ENCODE measurements around the gene CADM2. TPM values are rescaled to one million over a fixed set of nuclear protein-coding genes. Genes with fewer than 3 reads are reported as not detected.

CADM2 gene
- total and polyA plus RNA-seq, 4 donors = 1.3 to 1.8 TPM; not detected in 2

DNA sequence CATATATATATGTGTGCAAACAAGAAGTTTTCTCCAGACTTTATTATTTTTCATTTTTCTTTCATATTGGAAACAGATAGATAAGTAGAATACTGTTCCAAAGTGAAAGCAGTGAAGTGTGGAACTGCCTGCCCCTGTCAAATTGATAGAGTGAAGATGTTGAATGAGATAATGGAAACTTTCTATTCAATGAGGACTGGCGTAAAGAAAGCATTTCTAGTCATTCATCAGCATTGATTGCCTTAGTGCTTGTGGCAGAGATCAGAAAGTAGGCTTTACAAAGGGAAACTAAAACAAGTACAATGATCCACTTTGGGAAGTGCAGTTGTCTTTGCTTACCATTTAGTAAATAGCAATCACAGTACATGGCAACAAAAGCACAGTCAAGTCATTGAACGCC is 300.0 kb downstream of the CADM2 start:
- Histone ChIP-seq H3K9me3 (ENCODE audit: control insufficient read depth, low read length) (no peaks in the 10 kb centered on the region), H3K4me1 (ENCODE audit: control insufficient read depth in 1 of 2, insufficient read depth in 2 of 2, low read length in 2 of 2) (no peaks in the 10 kb centered on the region), H3K36me3 (ENCODE audit: control insufficient read depth in 1 of 2, insufficient read depth in 2 of 2, low read length in 1 of 2) (no peaks in the 10 kb centered on the region), H3K27ac (ENCODE audit: low read depth in 1 of 2, low read length in 2 of 2) (no peak overlapping the region), H3K27me3 (ENCODE audit: control insufficient read depth in 1 of 2, insufficient read depth in 2 of 2, low read length in 1 of 2) (no peaks in the 10 kb centered on the region), H3K4me3 (ENCODE audit: low read length in 2 of 2) (no peak overlapping the region)
- no peak for ATAC-seq (ENCODE audit: low FRiP score)
- 63 to 65% methylated on average over 2 of the region's 2 CpGs for WGBS, 2 donors
- no peak for DNase-seq
- intact Hi-C loops (cut with DNase I) = no loop called here

DNA sequence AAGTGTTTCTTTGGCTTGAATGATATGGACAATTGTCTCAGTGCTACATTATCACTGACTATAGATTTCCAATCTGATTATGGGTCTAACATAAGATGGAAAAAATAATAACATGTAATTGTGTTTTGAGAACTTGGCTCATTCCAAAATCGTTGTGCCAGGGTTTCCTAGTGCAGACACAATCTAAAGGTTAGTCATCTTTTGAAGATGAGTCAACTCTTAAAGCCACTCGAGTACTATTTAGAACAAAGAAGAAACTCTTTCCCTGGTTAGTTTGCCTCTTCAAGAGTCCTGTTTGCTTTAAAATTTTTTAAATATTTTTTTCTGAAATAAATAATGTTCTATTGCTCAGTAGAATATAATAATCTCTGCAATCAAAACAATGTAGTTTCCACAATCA is 301.0 kb downstream of the CADM2 start:
- Histone ChIP-seq H3K9me3 (ENCODE audit: control insufficient read depth, low read length) (no peaks in the 10 kb centered on the region), H3K4me1 (ENCODE audit: control insufficient read depth in 1 of 2, insufficient read depth in 2 of 2, low read length in 2 of 2) (no peaks in the 10 kb centered on the region), H3K36me3 (ENCODE audit: control insufficient read depth in 1 of 2, insufficient read depth in 2 of 2, low read length in 1 of 2) (no peaks in the 10 kb centered on the region), H3K27ac (ENCODE audit: low read depth in 1 of 2, low read length in 2 of 2) (no peak overlapping the region), H3K4me3 (ENCODE audit: low read length in 2 of 2) (no peak overlapping the region), H3K27me3 (ENCODE audit: control insufficient read depth in 1 of 2, insufficient read depth in 2 of 2, low read length in 1 of 2) (no peaks in the 10 kb centered on the region)
- DNase-seq = no peak
- intact Hi-C loops (cut with DNase I) = no loop called here
- ATAC-seq (ENCODE audit: low FRiP score) = no peak
- 62 to 66% methylated on average over 2 of the region's 2 CpGs for WGBS, 2 donors

DNA sequence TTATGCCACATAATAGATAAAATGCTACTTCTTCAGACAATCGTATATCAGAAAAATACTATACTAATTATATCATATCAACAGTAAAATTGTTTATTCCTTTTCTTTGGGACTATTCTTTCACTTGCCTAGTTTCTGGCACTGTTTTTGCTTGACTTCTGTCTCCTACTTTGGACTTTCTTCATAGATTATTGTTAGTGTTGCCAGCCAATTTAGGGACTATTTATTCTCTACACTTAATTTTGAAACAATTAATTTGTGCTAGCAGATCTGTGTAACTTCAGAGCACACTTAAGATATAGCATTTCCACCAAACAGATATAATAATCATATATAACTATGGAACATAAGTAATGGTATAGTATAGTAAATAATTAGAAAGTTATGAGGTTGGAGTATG is 305.6 kb downstream of the CADM2 start:
- H3K4me3 ChIP-seq (ENCODE audit: low read length in 2 of 2) = no peak overlapping the region
- H3K4me1 ChIP-seq (ENCODE audit: control insufficient read depth in 1 of 2, insufficient read depth in 2 of 2, low read length in 2 of 2) = no peaks in the 10 kb centered on the region
- no peaks in the 10 kb centered on the region for H3K36me3 ChIP-seq (ENCODE audit: control insufficient read depth in 1 of 2, insufficient read depth in 2 of 2, low read length in 1 of 2)
- no peaks in the 10 kb centered on the region for H3K27me3 ChIP-seq (ENCODE audit: control insufficient read depth in 1 of 2, insufficient read depth in 2 of 2, low read length in 1 of 2)
- H3K27ac ChIP-seq (ENCODE audit: low read depth in 1 of 2, low read length in 2 of 2) = no peak overlapping the region
- no peaks in the 10 kb centered on the region for H3K9me3 ChIP-seq (ENCODE audit: control insufficient read depth, low read length)
- no peak for ATAC-seq (ENCODE audit: low FRiP score)
- WGBS, 2 donors = 72 to 84% methylated on average over 1 of the region's 1 CpG
- DNase-seq = no peak
- intact Hi-C loops (cut with DNase I) = no loop called here

DNA sequence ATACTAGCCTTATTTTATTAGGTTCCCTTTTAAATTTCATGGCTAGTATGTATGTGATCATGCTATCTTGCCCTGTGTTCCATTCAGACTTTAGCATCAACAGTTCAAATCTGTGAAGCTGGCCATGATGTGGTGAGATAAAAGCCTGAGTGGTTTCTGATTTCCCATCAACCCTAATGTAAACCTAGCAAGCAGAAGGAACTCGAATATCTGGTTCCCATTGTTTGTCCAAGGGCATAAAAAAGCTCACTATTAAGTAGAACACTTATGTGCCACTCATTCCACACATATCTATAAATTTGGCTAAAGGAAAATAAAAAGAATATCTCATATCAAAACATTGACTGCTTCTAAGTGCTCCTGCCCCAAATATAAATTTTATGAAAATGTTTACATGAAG is 311.7 kb downstream of the CADM2 start:
- no peaks in the 10 kb centered on the region for H3K27me3 ChIP-seq (ENCODE audit: control insufficient read depth in 1 of 2, insufficient read depth in 2 of 2, low read length in 1 of 2)
- H3K4me1 ChIP-seq (ENCODE audit: control insufficient read depth in 1 of 2, insufficient read depth in 2 of 2, low read length in 2 of 2) = no peaks in the 10 kb centered on the region
- no peaks in the 10 kb centered on the region for H3K9me3 ChIP-seq (ENCODE audit: control insufficient read depth, low read length)
- H3K36me3 ChIP-seq (ENCODE audit: control insufficient read depth in 1 of 2, insufficient read depth in 2 of 2, low read length in 1 of 2) = no peaks in the 10 kb centered on the region
- DNase-seq = no peak
- no peak overlapping the region for H3K4me3 ChIP-seq (ENCODE audit: low read length in 2 of 2)
- intact Hi-C loops (cut with DNase I) = no loop called here
- ATAC-seq (ENCODE audit: low FRiP score) = no peak
- WGBS, 2 donors = 0 to 2% methylated on average over 1 of the region's 1 CpG
- H3K27ac ChIP-seq (ENCODE audit: low read depth in 1 of 2, low read length in 2 of 2) = no peak overlapping the region

DNA sequence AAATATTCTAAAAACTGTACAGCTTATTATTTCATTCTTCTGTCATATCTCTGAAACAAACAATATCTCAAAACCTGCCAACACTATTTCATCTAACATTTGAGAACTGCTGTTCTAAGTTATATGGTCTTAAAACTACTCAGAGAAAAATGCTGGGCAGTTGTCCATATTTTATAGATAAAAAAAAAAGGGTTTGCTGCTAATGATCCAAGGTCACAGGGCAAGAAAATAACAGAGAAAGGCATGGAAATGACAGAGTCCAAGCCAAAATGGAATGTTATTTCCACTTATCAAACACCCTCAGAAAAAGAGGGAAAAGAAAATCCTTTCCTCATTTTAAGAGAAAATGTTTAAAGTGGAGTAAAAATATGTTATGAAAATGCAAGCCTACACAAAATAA is 313.1 kb downstream of the CADM2 start:
- ATAC-seq (ENCODE audit: low FRiP score) (no peak), DNase-seq (no peak)
- Histone ChIP-seq H3K27ac (ENCODE audit: low read depth in 1 of 2, low read length in 2 of 2) (no peak overlapping the region), H3K4me1 (ENCODE audit: control insufficient read depth in 1 of 2, insufficient read depth in 2 of 2, low read length in 2 of 2) (no peaks in the 10 kb centered on the region), H3K4me3 (ENCODE audit: low read length in 2 of 2) (no peak overlapping the region), H3K9me3 (ENCODE audit: control insufficient read depth, low read length) (no peaks in the 10 kb centered on the region), H3K36me3 (ENCODE audit: control insufficient read depth in 1 of 2, insufficient read depth in 2 of 2, low read length in 1 of 2) (no peaks in the 10 kb centered on the region), H3K27me3 (ENCODE audit: control insufficient read depth in 1 of 2, insufficient read depth in 2 of 2, low read length in 1 of 2) (no peaks in the 10 kb centered on the region)
- intact Hi-C loops (cut with DNase I) = no loop called here

DNA sequence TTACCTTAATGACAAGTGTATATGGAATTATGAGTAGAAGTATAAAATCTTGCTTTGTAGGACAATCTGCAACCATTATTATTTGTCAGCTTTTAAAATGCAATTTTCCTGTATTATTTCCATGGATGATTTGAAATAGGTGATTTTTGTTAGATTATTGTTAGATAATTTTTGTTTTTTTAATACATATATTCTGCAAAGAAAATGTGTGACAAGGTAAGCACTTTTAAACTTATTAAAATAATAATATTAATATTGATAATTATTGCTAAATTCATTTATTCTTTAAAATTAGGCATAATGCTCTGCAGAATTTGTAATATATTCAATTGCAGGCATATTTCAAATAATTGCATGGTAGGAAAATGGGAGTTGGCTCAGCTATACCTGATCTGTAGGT is 329.5 kb downstream of the CADM2 start:
- no peak overlapping the region for H3K27ac ChIP-seq (ENCODE audit: low read depth in 1 of 2, low read length in 2 of 2)
- no peaks in the 10 kb centered on the region for H3K36me3 ChIP-seq (ENCODE audit: control insufficient read depth in 1 of 2, insufficient read depth in 2 of 2, low read length in 1 of 2)
- H3K4me1 ChIP-seq (ENCODE audit: control insufficient read depth in 1 of 2, insufficient read depth in 2 of 2, low read length in 2 of 2) = no peaks in the 10 kb centered on the region
- intact Hi-C loops (cut with DNase I) = no loop called here
- no peaks in the 10 kb centered on the region for H3K27me3 ChIP-seq (ENCODE audit: control insufficient read depth in 1 of 2, insufficient read depth in 2 of 2, low read length in 1 of 2)
- H3K9me3 ChIP-seq (ENCODE audit: control insufficient read depth, low read length) = no peaks in the 10 kb centered on the region
- no peak for ATAC-seq (ENCODE audit: low FRiP score)
- no peak for DNase-seq
- no peak overlapping the region for H3K4me3 ChIP-seq (ENCODE audit: low read length in 2 of 2)

DNA sequence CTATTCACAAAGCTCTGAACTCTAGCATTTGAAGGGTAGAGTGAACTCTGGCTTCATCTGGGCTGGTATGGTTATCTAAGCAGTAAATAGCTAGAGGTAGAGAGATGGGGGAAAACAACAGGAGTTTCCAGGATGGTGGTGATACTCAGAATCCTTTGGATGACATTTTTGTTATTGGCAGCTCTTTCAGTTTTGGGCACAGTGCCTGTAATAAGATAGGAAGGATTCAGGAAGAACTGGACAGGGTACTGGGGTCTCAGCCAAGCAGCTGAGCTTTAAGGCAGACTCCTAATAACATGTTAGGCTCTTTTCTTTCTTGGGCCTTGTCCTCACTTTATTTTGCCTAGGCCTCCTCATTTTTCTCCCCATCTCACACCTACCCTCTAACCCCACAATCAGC is 338.5 kb downstream of the CADM2 start:
- Histone ChIP-seq H3K4me1 (ENCODE audit: control insufficient read depth in 1 of 2, insufficient read depth in 2 of 2, low read length in 2 of 2) (no peaks in the 10 kb centered on the region), H3K27ac (ENCODE audit: low read depth in 1 of 2, low read length in 2 of 2) (no peak overlapping the region), H3K36me3 (ENCODE audit: control insufficient read depth in 1 of 2, insufficient read depth in 2 of 2, low read length in 1 of 2) (no peaks in the 10 kb centered on the region), H3K9me3 (ENCODE audit: control insufficient read depth, low read length) (no peaks in the 10 kb centered on the region), H3K4me3 (ENCODE audit: low read length in 2 of 2) (no peak overlapping the region), H3K27me3 (ENCODE audit: control insufficient read depth in 1 of 2, insufficient read depth in 2 of 2, low read length in 1 of 2) (no peaks in the 10 kb centered on the region)
- no peak for DNase-seq
- ATAC-seq (ENCODE audit: low FRiP score) = no peak
- intact Hi-C loops (cut with DNase I) = no loop called here

DNA sequence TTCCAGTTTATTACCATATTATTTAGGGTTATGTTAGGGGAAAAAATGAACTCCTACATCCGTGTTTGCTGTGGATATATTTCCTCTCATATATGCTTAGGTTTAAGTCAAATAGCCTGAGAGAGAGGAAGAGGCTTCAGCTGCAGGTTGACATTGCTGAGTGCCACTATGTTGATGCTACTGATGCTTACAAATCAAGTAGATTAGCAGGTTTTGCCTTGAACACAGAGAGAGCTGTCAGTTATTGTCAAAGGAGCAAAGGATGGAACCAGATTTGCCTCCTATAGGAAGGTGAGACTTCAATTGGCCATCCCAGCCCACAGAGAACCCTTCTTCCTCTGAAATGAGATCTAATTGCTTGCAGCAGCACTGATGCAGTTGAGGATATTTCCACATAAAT is 339.2 kb downstream of the CADM2 start:
- Histone ChIP-seq H3K4me1 (ENCODE audit: control insufficient read depth in 1 of 2, insufficient read depth in 2 of 2, low read length in 2 of 2) (no peaks in the 10 kb centered on the region), H3K9me3 (ENCODE audit: control insufficient read depth, low read length) (no peaks in the 10 kb centered on the region), H3K36me3 (ENCODE audit: control insufficient read depth in 1 of 2, insufficient read depth in 2 of 2, low read length in 1 of 2) (no peaks in the 10 kb centered on the region), H3K27me3 (ENCODE audit: control insufficient read depth in 1 of 2, insufficient read depth in 2 of 2, low read length in 1 of 2) (no peaks in the 10 kb centered on the region), H3K4me3 (ENCODE audit: low read length in 2 of 2) (no peak overlapping the region), H3K27ac (ENCODE audit: low read depth in 1 of 2, low read length in 2 of 2) (no peak overlapping the region)
- intact Hi-C loops (cut with DNase I) = no loop called here
- DNase-seq (no peak), ATAC-seq (ENCODE audit: low FRiP score) (no peak)
- WGBS, 2 donors = 74% methylated on average over 1 of the region's 1 CpG

DNA sequence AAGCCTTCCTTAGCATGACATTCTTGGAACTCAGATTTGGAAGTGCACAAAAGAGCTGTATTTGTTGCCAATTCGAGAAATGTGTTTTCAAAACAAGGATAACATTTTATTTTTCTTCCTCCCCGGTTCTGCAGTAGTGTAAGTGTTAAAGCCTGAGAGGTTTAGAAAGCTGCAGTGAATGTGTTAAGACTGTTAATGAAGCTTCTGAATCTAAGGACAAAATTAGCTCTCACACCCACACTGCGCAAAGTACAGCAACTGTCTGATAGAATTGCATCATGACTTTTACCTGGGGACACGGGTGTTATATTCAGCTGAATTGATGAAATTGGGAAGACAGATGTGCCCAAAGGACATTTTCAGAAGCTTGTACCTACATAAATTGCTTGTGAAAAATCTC is 344.4 kb downstream of the CADM2 start:
- Histone ChIP-seq H3K9me3 (ENCODE audit: control insufficient read depth, low read length) (no peaks in the 10 kb centered on the region), H3K27me3 (ENCODE audit: control insufficient read depth in 1 of 2, insufficient read depth in 2 of 2, low read length in 1 of 2) (no peaks in the 10 kb centered on the region), H3K27ac (ENCODE audit: low read depth in 1 of 2, low read length in 2 of 2) (no peak overlapping the region), H3K4me3 (ENCODE audit: low read length in 2 of 2) (no peak overlapping the region), H3K4me1 (ENCODE audit: control insufficient read depth in 1 of 2, insufficient read depth in 2 of 2, low read length in 2 of 2) (no peaks in the 10 kb centered on the region), H3K36me3 (ENCODE audit: control insufficient read depth in 1 of 2, insufficient read depth in 2 of 2, low read length in 1 of 2) (no peaks in the 10 kb centered on the region)
- ATAC-seq (ENCODE audit: low FRiP score) = no peak
- WGBS, 2 donors = 55 to 62% methylated on average over 4 of the region's 4 CpGs
- intact Hi-C loops (cut with DNase I) = loop anchor here in 1 of 2 donors (10.0 kb wide), 1 partner anchor 272 kb away; no protein-coding TSS in a partner anchor
- DNase-seq = no peak

Measured in aorta (tissue), 5 donors.